ENCODE data around the gene SFXN5.

Gene SFXN5

GRCh38 chr2:73063909-73064875, 7.3 kb downstream of the SFXN5 start:
- Histone ChIP-seq H3K4me3 (IDR thresholded peaks at IDR 0.05; ENCODE audit: insufficient read depth, low read depth, low read length) (no peak overlapping the region), H3K36me3 (ENCODE audit: insufficient read depth) (no peaks in the 10 kb centered on the region), H3K4me2 (no peak overlapping the region), H2AFZ (ENCODE audit: low read depth) (no peak overlapping the region), H3K27ac (no peak overlapping the region), H3K4me1 (ENCODE audit: low read depth, poor library complexity, severe bottlenecking) (no peaks in the 10 kb centered on the region), H3K79me2 (ENCODE audit: insufficient read depth, low read depth) (peaks cover 9% of the 10 kb centered on the region; the same call in 1 of the 2 replicates), H3K27me3 (ENCODE audit: insufficient read depth, low read depth) (no peaks in the 10 kb centered on the region), H4K20me1 (ENCODE audit: insufficient read depth) (no peaks in the 10 kb centered on the region), H3K9ac (no peak overlapping the region)
- TF ChIP-seq CTCF (conservative IDR thresholded peaks at IDR 0.05; ENCODE audit: low read depth, low read length) = no peak

- Histone ChIP-seq H3K36me3 (ENCODE audit: insufficient read depth) (no peaks in the 10 kb centered on the region), H4K20me1 (ENCODE audit: insufficient read depth) (no peaks in the 10 kb centered on the region), H3K27ac (no peak overlapping the region), H3K9ac (no peak overlapping the region), H2AFZ (ENCODE audit: low read depth) (no peak overlapping the region), H3K79me2 (ENCODE audit: insufficient read depth, low read depth) (peaks cover 5% of the 10 kb centered on the region; the same call in 1 of the 2 replicates), H3K27me3 (ENCODE audit: insufficient read depth, low read depth) (no peaks in the 10 kb centered on the region), H3K4me2 (no peak overlapping the region), H3K4me1 (ENCODE audit: low read depth, poor library complexity, severe bottlenecking) (no peaks in the 10 kb centered on the region), H3K4me3 (IDR thresholded peaks at IDR 0.05; ENCODE audit: insufficient read depth, low read depth, low read length) (no peak overlapping the region)
- no peak for TF ChIP-seq CTCF (conservative IDR thresholded peaks at IDR 0.05; ENCODE audit: low read depth, low read length)
Observed at GRCh38 chr2:73063472-73063871, 8.0 kb downstream of the SFXN5 start.

- Histone ChIP-seq H3K4me1 (ENCODE audit: low read depth, poor library complexity, severe bottlenecking) (no peaks in the 10 kb centered on the region), H3K36me3 (ENCODE audit: insufficient read depth) (no peaks in the 10 kb centered on the region), H3K27me3 (ENCODE audit: insufficient read depth, low read depth) (no peaks in the 10 kb centered on the region), H3K4me3 (IDR thresholded peaks at IDR 0.05; ENCODE audit: insufficient read depth, low read depth, low read length) (no peak overlapping the region), H3K4me2 (no peak overlapping the region), H2AFZ (ENCODE audit: low read depth) (no peak overlapping the region), H3K79me2 (ENCODE audit: insufficient read depth, low read depth) (no peaks in the 10 kb centered on the region), H3K9ac (no peak overlapping the region), H3K27ac (no peak overlapping the region), H4K20me1 (ENCODE audit: insufficient read depth) (no peaks in the 10 kb centered on the region)
- TF ChIP-seq CTCF (conservative IDR thresholded peaks at IDR 0.05; ENCODE audit: low read depth, low read length) = no peak
Observed at GRCh38 chr2:73059106-73059505, 12.4 kb downstream of the SFXN5 start.

GRCh38 chr2:73054980-73055379, 16.5 kb downstream of the SFXN5 start:
- Histone ChIP-seq H3K27ac (no peak overlapping the region), H3K4me3 (IDR thresholded peaks at IDR 0.05; ENCODE audit: insufficient read depth, low read depth, low read length) (no peak overlapping the region), H3K4me1 (ENCODE audit: low read depth, poor library complexity, severe bottlenecking) (no peaks in the 10 kb centered on the region), H3K27me3 (ENCODE audit: insufficient read depth, low read depth) (no peaks in the 10 kb centered on the region), H3K9ac (no peak overlapping the region), H3K79me2 (ENCODE audit: insufficient read depth, low read depth) (no peaks in the 10 kb centered on the region), H3K4me2 (no peak overlapping the region), H3K36me3 (ENCODE audit: insufficient read depth) (no peaks in the 10 kb centered on the region), H2AFZ (ENCODE audit: low read depth) (no peak overlapping the region), H4K20me1 (ENCODE audit: insufficient read depth) (no peaks in the 10 kb centered on the region)
- TF ChIP-seq CTCF (conservative IDR thresholded peaks at IDR 0.05; ENCODE audit: low read depth, low read length) = no peak

Measured in KMS-11 (cell line).